Prostate gland (tissue), 2 donors: ENCODE results near the gene CTSF.
"Not testable (repeated sequence)": the region's sequence is repeated elsewhere in the genome, so short reads cannot be mapped to it uniquely, and the experiment has no call there.

Experiments used
- CTCF ChIP-seq, 4 experiments: fragments of 200-600 bp in 2 of 4; fragments of 450-650 bp in 2 of 4; sonication (generic) in 2 of 4; IDR thresholded peaks; 1 replicate in 3 of 4; 2 replicates in 1 of 4; pipeline ENCODE4 v1.5.1; 2016 to 2019; ENCODE audit warnings: antibody characterized with exemption in 4 of 4, mild to moderate bottlenecking in 2 of 4, moderate library complexity in 2 of 4
- POLR2A ChIP-seq: fragments of 450-650 bp; IDR thresholded peaks from one replicate; pipeline ENCODE4 v1.6.1; 2016; ENCODE audit warnings: antibody characterized with exemption, mild to moderate bottlenecking
- POLR2AphosphoS5 ChIP-seq: sonication (generic); formaldehyde crosslinking; IDR thresholded peaks from one replicate; pipeline ENCODE4 v1.6.1; 2017; ENCODE audit warnings: antibody characterized with exemption

- TF ChIP-seq POLR2AphosphoS5; POLR2A; CTCF (IDR thresholded peaks at IDR 0.05): not testable (repeated sequence)
These were observed 27.8 kb downstream of the CTSF start for GRCh38 chr11:66540598-66540997.
